Liver (tissue), 9 donors: Measurements from ENCODE around the gene GFRA1. TPM values are rescaled to one million over a fixed set of nuclear protein-coding genes. Genes with fewer than 3 reads are reported as not detected.

Experiments used
- DNase-seq: peaks from one replicate; pipeline ENCODE4 v3.0.0-alpha.2; 2017; ENCODE audit warnings: low spot score
- H3K27ac ChIP-seq, 2 donors: one replicate each; pipeline ENCODE4 v1.7.0; 2013; ENCODE audit warnings: inconsistent platforms in 2 of 2, low read length in 2 of 2, control low read depth in 1 of 2, low read depth in 1 of 2, mild to moderate bottlenecking in 1 of 2
- H3K27me3 ChIP-seq, 4 donors: one replicate each; pipeline versions ENCODE4 v1.6.1 to v1.7.0; 2013; ENCODE audit warnings: low read length in 3 of 4, inconsistent platforms in 1 of 4, mild to moderate bottlenecking in 1 of 4, moderate library complexity in 1 of 4; ENCODE audit not compliant: control insufficient read depth in 4 of 4, insufficient read depth in 4 of 4
- H3K36me3 ChIP-seq, 4 donors: one replicate each; pipeline versions ENCODE4 v1.6.1 to v1.7.0; 2013; ENCODE audit warnings: low read length in 3 of 4, mild to moderate bottlenecking in 3 of 4, low read depth in 1 of 4, moderate library complexity in 1 of 4; ENCODE audit not compliant: control insufficient read depth in 4 of 4, insufficient read depth in 3 of 4
- H3K4me1 ChIP-seq, 4 donors: one replicate each; pipeline versions ENCODE4 v1.6.1 to v1.7.0; 2013; ENCODE audit warnings: low read length in 3 of 4, mild to moderate bottlenecking in 3 of 4, moderate library complexity in 1 of 4; ENCODE audit not compliant: control insufficient read depth in 4 of 4, insufficient read depth in 4 of 4
- H3K4me3 ChIP-seq, 3 donors: one replicate each; pipeline versions ENCODE4 v1.6.1 to v1.7.0; 2013; ENCODE audit warnings: low read length in 3 of 3, control low read depth in 1 of 3, low read depth in 1 of 3, mild to moderate bottlenecking in 1 of 3
- H3K9ac ChIP-seq, 2 donors: one replicate each; pipeline ENCODE4 v1.7.0; 2013; ENCODE audit warnings: low read length in 2 of 2, mild to moderate bottlenecking in 2 of 2, moderate library complexity in 2 of 2, control low read depth in 1 of 2, low read depth in 1 of 2
- H3K9me3 ChIP-seq, 4 donors: one replicate each; pipeline versions ENCODE4 v1.6.1 to v1.7.0; 2013; ENCODE audit warnings: low read length in 3 of 4; ENCODE audit not compliant: control insufficient read depth in 4 of 4
- ATF3 ChIP-seq: IDR thresholded peaks from 2 replicates; pipeline ENCODE4 v1.6.1; 2016; ENCODE audit warnings: antibody characterized with exemption
- EGR1 ChIP-seq, 2 donors: IDR thresholded peaks; 2 replicates each; pipeline ENCODE4 v1.6.1; 2016 to 2018; ENCODE audit warnings: antibody characterized with exemption in 2 of 2, low read depth in 2 of 2
- FOXA1 ChIP-seq: IDR thresholded peaks from 2 replicates; pipeline ENCODE4 v1.6.1; 2016; ENCODE audit warnings: antibody characterized with exemption
- GABPA ChIP-seq, 2 donors: IDR thresholded peaks in 1 of 2; conservative IDR thresholded peaks in 1 of 2; 2 replicates each; pipeline ENCODE4 v1.6.1; 2016; ENCODE audit warnings: antibody characterized with exemption in 2 of 2, mild to moderate bottlenecking in 1 of 2, moderate library complexity in 1 of 2
- HNF4A ChIP-seq, 2 donors: conservative IDR thresholded peaks; 2 replicates each; pipeline ENCODE4 v1.6.1; 2016; ENCODE audit warnings: antibody characterized with exemption in 2 of 2, mild to moderate bottlenecking in 2 of 2
- HNF4G ChIP-seq: IDR thresholded peaks from 2 replicates; pipeline ENCODE4 v1.6.1; 2016; ENCODE audit warnings: antibody characterized with exemption
- JUND ChIP-seq, 2 donors: IDR thresholded peaks; 2 replicates each; pipeline ENCODE4 v1.6.1; 2016; ENCODE audit warnings: antibody characterized with exemption in 2 of 2
- MAX ChIP-seq: IDR thresholded peaks from 2 replicates; pipeline ENCODE4 v1.6.1; 2016; ENCODE audit warnings: antibody characterized with exemption
- NR2F2 ChIP-seq: IDR thresholded peaks from 2 replicates; pipeline ENCODE4 v1.6.1; 2016; ENCODE audit warnings: antibody characterized with exemption
- REST ChIP-seq: IDR thresholded peaks from 2 replicates; pipeline ENCODE4 v1.6.1; 2016; ENCODE audit warnings: antibody characterized with exemption, mild to moderate bottlenecking
- RXRA ChIP-seq, 2 donors: IDR thresholded peaks; 2 replicates each; pipeline ENCODE4 v1.6.1; 2017 to 2018; ENCODE audit warnings: antibody characterized with exemption in 2 of 2, mild to moderate bottlenecking in 1 of 2
- SP1 ChIP-seq: IDR thresholded peaks from 2 replicates; pipeline ENCODE4 v1.6.1; 2018; ENCODE audit warnings: antibody characterized with exemption, mild to moderate bottlenecking
- TAF1 ChIP-seq: conservative IDR thresholded peaks from 2 replicates; pipeline ENCODE4 v1.6.1; 2016; ENCODE audit warnings: antibody characterized with exemption, mild to moderate bottlenecking
- YY1 ChIP-seq: IDR thresholded peaks from 2 replicates; pipeline ENCODE4 v1.6.1; 2016; ENCODE audit warnings: antibody characterized with exemption, mild to moderate bottlenecking
- WGBS: extraction: QIAGEN DNeasy Blood & Tissue Kit; methylation state at CpG from one replicate; pipeline ENCODE4 v1.1.7; 2013; 5-methylcytosine and 5-hydroxymethylcytosine counted together
- polyA plus RNA-seq, 2 donors: library from polyadenylated mRNA; stranded (reverse) in 1 of 2; unstranded in 1 of 2; fragments of 200-250 nt in 1 of 2; fragments of >200 nt in 1 of 2; fragmentation: Nextera tagmentation in 1 of 2; extraction: Ambion mirVana in 1 of 2; gene quantifications; one replicate each; pipeline versions ENCODE4 v1.2.1 to v1.2.3, GENCODE V29; 2013 to 2015
- total RNA-seq, 2 donors: library from RNA; depleted of rRNA; stranded (reverse); fragments of >200 nt; gene quantifications; one replicate each; pipeline ENCODE4 v1.2.3, GENCODE V29; 2014
- TF ChIP-seq, protein P1 (sequence below): IDR thresholded peaks from 2 replicates; pipeline ENCODE4 v1.6.1; 2016; ENCODE audit warnings: antibody characterized with exemption
- TF ChIP-seq, protein P2 (sequence below): fragments of 150-350 bp; IDR thresholded peaks from 2 replicates; pipeline ENCODE4 v1.5.1; 2017; ENCODE audit warnings: improper control_type of control experiment, low read depth, low read length; ENCODE audit not compliant: missing input control
- donor health status: healthy.
- donor health status: healthy.
- donor health status: healthy.
- donor health status: healthy.
- donor health status: healthy.

The GFRA1 gene
- total and polyA plus RNA-seq, 4 donors: 14.2 to 53.6 (median 17.8) TPM

GRCh38 chr10:116139886-116140285 lies 133.1 kb downstream of the GFRA1 start:
- H3K4me3 ChIP-seq: no peak overlapping the region
- H3K9me3 ChIP-seq: no peaks in the 10 kb centered on the region
- 62% methylated on average over 3 of the region's 3 CpGs for WGBS
- no peak for DNase-seq
- TF ChIP-seq, protein P1, sequence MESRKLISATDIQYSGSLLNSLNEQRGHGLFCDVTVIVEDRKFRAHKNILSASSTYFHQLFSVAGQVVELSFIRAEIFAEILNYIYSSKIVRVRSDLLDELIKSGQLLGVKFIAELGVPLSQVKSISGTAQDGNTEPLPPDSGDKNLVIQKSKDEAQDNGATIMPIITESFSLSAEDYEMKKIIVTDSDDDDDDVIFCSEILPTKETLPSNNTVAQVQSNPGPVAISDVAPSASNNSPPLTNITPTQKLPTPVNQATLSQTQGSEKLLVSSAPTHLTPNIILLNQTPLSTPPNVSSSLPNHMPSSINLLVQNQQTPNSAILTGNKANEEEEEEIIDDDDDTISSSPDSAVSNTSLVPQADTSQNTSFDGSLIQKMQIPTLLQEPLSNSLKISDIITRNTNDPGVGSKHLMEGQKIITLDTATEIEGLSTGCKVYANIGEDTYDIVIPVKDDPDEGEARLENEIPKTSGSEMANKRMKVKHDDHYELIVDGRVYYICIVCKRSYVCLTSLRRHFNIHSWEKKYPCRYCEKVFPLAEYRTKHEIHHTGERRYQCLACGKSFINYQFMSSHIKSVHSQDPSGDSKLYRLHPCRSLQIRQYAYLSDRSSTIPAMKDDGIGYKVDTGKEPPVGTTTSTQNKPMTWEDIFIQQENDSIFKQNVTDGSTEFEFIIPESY: no peak
- TF ChIP-seq GABPA (IDR thresholded peaks at IDR 0.05 in 1 of 2, conservative IDR thresholded peaks at IDR 0.05 in 1 of 2): no peak
- TF ChIP-seq RXRA (IDR thresholded peaks at IDR 0.05): no peak
- no peak for TF ChIP-seq HNF4A (conservative IDR thresholded peaks at IDR 0.05)
- no peak for TF ChIP-seq NR2F2
- no peak for TF ChIP-seq REST
- TF ChIP-seq EGR1 (IDR thresholded peaks at IDR 0.05; ENCODE audit: low read depth in 2 of 2): no peak
- no peak for TF ChIP-seq ATF3
- TF ChIP-seq YY1: no peak
- no peak for TF ChIP-seq TAF1
- TF ChIP-seq MAX: no peak
- TF ChIP-seq FOXA1: no peak
- TF ChIP-seq HNF4G: no peak
- TF ChIP-seq JUND (IDR thresholded peaks at IDR 0.05): no peak
- no peak for TF ChIP-seq SP1
- TF ChIP-seq, protein P2, sequence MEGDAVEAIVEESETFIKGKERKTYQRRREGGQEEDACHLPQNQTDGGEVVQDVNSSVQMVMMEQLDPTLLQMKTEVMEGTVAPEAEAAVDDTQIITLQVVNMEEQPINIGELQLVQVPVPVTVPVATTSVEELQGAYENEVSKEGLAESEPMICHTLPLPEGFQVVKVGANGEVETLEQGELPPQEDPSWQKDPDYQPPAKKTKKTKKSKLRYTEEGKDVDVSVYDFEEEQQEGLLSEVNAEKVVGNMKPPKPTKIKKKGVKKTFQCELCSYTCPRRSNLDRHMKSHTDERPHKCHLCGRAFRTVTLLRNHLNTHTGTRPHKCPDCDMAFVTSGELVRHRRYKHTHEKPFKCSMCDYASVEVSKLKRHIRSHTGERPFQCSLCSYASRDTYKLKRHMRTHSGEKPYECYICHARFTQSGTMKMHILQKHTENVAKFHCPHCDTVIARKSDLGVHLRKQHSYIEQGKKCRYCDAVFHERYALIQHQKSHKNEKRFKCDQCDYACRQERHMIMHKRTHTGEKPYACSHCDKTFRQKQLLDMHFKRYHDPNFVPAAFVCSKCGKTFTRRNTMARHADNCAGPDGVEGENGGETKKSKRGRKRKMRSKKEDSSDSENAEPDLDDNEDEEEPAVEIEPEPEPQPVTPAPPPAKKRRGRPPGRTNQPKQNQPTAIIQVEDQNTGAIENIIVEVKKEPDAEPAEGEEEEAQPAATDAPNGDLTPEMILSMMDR: no peak
- no peaks in the 10 kb centered on the region for H3K4me1 ChIP-seq
- H3K27ac ChIP-seq: no peak overlapping the region
- H3K36me3 ChIP-seq: no peaks in the 10 kb centered on the region
- no peak overlapping the region for H3K9ac ChIP-seq
- no peaks in the 10 kb centered on the region for H3K27me3 ChIP-seq

DNA sequence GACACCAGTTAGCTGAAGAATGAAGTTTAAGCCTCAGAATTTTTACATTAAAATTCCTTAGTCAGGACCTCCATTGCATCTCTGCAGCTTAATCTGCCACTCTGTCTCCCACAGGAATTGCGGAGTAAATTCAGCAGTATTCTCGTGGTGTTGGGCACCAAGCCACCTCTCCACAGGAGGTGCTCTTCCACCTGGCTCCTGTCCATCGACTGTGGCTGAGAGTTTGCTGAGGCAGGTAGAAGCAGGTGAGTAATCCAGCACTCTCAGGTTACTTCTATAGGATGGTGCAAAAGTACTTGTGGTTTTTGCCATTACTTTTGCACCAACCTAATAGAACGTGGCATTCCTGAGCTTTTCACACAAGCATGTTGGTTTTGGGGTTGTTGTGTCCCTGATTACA lies 134.1 kb downstream of the GFRA1 start:
- no peak for DNase-seq
- no peak overlapping the region for H3K4me3 ChIP-seq

More for the DNA sequence above, 134.1 kb downstream of the GFRA1 start:
- Histone ChIP-seq H3K4me1 (no peaks in the 10 kb centered on the region), H3K9me3 (no peaks in the 10 kb centered on the region), H3K27me3 (no peaks in the 10 kb centered on the region), H3K27ac (no peak overlapping the region), H3K36me3 (no peaks in the 10 kb centered on the region), H3K9ac (no peak overlapping the region)
- 77% methylated on average over 4 of the region's 4 CpGs for WGBS
- TF ChIP-seq JUND (IDR thresholded peaks at IDR 0.05) (no peak), HNF4A (conservative IDR thresholded peaks at IDR 0.05) (no peak), MAX (no peak), GABPA (IDR thresholded peaks at IDR 0.05 in 1 of 2, conservative IDR thresholded peaks at IDR 0.05 in 1 of 2) (no peak)
